Measurements from ENCODE around the gene CELF5.
"Not testable (repeated sequence)": the region's sequence is repeated elsewhere in the genome, so short reads cannot be mapped to it uniquely, and the experiment has no call there.

Gene CELF5

GRCh38 chr19:3291644-3292043 is 67.2 kb downstream of the CELF5 start:
- FAIRE-seq (no peak), DNase-seq (ENCODE audit: low spot score) (no peak)

GRCh38 chr19:3292958-3293529 is 68.6 kb downstream of the CELF5 start:
- FAIRE-seq (no peak), DNase-seq (ENCODE audit: low spot score) (no peak)

DNA sequence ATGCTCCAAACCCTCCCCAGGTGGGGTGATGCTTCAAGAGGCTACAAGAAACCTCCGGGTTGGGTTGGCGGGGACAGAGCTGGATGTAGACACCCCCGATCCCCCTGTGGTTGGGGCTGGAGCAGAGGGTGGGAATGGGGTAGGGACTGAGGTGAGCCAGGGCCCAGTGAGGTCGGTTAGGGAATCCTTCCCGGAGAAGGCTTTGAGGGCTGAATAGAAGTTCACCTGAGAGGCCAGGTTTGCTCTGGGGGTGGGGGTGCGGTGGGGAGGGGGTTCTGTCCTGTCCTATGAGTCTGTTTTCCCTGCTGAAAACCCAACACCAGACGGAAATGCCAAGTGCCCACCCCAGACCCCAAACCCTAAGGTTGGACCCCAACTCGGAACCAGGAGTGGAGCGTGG is 69.1 kb downstream of the CELF5 start:
- no peak for DNase-seq (ENCODE audit: low spot score)
- FAIRE-seq, result no peak

DNA sequence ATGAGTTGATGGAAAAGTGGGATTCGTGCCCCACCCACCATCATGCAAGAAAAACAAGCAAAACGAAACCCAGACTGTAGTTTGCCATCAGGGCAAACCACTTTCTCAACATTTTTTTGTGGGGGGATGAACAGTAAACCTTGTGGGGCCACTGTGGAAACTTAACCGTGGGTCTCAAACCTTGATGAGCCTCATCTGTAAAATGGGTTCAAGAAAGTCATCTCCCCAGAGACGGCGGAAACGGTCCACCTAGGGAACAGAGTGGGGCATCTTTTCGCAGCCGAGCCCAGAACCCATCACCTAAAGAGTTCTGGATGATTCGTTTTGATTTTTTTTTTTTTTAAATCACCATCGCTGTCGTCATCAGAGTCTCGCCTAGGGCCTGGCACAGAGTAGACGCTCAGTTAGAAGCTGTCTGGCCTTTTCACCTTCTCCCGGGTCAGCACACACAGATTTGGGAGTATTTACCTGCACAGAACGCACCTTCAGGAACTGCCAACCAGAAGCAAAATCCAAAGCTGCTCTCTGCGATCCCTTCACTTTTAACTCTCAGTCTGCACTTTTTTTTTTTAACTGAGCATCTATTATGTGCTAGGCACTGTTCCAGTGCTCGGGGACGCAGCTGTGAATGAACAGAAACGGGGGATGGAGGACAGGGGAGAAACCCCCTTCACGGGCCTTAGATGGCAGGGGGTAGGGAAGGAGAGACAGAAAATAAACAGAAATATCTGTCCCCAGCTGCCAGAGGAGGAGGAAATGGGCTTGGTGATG is 69.8 kb downstream of the CELF5 start:
- no peak for FAIRE-seq
- no peak for DNase-seq (ENCODE audit: low spot score)

- FAIRE-seq (no peak), DNase-seq (ENCODE audit: low spot score) (no peak)
These were observed 71.1 kb downstream of the CELF5 start for GRCh38 chr19:3295581-3295980.

DNA sequence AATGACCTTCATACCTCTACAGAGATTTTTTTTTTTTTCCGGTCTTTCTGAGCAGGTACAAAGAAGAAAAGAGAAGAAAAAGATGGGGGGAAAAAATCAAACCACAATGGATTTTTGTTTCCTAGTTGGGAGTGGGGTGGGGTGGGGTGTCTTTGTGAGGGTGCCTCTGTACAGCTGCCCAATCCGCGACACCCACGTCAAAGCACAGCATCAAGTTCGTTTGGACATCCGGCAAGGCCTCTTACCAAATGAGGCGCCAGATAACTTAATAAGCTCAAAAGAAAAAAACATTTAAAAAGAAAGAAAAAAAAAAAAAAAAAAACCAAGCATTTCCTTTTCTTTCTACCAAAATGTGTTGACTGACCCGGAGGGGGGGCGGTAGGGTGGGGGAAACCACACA is 71.6 kb downstream of the CELF5 start:
- FAIRE-seq, result no peak
- DNase-seq (ENCODE audit: low spot score), result no peak

DNA sequence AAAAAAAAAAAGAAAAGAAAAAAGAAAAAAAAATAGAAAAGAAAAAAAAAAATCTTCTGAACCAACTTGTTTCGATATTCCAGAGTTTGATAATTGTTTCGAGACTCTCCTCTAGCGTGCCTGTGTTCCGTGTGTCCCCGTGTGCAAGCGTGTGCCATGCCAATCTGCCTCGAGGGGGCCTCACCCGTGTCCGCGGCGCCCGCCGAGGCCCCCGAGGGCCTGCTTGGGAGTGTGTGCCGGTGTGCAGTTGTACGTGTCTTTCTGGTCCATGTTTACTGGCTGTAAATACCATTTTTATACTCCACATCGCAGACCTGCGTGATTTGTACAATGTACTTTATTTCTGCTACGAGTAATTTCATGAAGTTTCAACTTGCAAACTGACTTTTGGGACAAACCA is 72.0 kb downstream of the CELF5 start:
- FAIRE-seq (no peak), DNase-seq (ENCODE audit: low spot score) (no peak)

DNA sequence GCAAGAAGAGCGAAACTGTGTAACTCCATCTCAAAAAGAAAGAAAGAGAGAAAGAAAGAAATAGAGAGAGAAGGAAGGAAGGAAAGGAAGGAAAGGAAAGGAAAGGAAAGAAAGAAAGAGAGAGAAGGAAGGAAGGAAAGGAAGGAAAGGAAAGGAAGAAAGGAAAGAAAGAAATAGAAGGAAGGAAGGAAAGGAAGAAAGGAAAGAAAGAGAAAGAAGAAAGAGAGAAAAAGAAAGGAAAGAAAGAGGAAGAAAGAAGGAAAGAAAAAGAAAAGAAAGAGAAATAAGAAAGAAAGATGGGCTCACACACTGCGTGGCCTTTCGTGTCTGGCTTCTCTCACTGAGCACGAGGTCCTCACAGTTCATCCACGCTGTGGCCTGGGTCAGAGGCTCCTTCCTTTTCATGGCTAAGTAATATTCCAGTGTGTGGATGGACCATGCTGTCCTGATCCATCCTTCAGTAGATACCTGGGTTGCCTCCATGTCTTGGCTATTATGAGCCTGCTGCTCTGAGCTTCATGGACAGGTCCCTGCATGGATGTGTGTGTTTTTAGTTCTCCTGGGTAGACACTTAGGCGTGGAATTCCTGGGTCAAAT is 74.5 kb downstream of the CELF5 start:
- DNase-seq (ENCODE audit: low spot score) (no peak), FAIRE-seq (no peak)

DNA sequence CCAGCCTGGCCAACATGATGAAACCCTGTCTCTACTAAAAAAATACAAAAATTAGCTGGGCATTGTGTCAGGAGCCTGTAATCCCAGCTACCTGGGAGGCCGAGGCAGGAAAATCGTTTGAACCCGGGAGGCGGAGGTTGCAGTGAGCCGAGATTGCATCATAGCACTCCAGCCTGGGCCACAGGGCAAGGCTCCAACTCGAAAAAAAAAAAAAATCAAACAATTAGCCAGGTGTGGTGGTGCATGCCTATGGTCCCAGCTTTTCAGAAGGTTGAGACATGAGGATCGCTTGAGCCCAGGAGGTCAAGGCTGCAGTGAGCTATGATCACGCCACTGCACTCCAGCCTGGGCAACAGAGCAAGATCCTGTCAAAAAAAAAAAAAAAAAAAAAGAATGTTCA is 76.1 kb downstream of the CELF5 start:
- not testable (repeated sequence) for DNase-seq (ENCODE audit: low spot score); FAIRE-seq

DNA sequence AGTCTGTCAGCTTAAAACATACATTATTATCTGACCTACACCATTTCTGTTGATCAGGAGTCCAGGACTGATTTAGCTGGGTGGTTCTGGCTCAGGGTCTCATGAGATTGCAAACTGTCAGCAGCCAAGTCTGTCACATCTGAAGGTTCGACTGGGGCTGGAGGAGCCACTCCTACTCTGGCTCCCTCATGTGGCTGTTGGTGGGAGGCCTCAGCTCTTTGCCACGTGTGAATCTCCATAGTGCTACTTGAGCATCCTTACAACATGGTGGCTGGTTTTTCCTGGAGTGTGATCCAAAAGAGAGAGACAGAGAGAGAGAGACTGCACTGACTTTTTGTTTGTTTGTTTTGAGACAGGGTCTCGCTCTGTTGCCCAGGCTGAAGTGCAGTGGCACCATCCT is 78.3 kb downstream of the CELF5 start:
- FAIRE-seq, result no peak
- no peak for DNase-seq (ENCODE audit: low spot score)

DNA sequence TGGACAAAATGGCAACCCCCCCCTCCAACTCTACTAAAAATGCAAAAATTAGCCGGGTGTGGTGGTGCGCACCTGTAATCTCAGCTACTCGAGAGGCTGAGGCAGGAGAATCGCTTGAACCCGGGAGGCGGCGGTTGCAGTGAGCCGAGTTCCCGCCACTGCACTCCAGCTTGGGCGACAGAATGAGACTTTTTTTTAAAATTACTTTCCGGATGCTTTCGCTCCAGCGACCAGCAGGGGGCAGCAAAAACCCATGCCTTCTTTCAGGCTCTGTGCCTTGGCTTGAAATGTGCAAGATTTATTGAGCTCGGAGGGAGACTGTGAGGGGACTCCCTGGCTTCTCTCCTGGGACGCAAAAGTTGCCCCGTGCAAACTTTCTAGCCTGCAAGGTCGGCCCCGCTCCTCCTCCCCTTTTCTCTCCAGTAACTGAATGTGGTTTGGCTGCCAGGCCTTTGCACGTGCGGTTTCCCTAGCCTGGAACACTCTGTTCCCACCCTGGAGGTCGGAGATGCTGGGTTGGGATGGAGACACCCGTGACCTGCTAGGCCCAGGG is 80.5 kb downstream of the CELF5 start:
- FAIRE-seq (peak; percentile 12), DNase-seq (ENCODE audit: low spot score) (peak; percentile 56)

DNA sequence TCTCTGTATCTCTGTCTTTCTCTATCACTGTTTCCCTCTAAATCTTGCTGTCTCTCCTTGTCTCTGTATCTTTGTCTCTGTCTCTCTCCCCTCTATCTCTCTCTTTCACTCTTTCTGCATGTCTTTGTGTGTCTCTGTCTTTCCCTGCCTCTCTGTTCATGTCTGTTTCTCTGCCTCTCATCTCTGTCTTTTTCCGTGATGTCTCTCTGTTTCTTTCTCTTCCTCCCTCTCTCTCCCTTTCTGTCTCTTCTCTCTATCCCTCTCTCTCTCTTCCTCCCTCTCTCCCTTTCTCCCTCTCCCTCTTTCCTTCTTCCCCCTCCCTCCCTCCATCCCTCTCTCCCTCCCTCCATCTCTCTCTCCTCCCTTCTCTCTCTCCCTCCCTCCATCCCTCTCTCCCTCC is 85.3 kb downstream of the CELF5 start:
- DNase-seq (ENCODE audit: low spot score), result no peak
- no peak for FAIRE-seq

DNA sequence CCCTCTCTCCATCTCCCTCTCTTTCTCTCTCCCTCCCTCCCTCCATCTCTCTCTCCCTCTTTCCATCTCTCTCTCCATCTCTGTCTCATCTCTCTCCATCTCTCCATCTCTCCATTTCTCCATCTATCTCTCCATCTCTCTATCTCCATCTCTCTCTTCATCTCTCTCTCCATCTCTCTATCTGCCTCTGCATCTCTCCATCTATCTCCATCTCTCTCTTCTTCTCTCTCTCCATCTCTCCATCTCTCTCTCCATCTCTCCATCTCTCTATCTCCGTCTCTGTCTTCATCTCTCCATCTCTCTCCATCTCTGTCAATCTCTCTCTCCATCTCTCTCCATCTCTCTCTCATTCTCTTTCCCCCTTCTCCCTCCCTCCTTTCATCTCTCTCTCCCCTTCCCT is 85.8 kb downstream of the CELF5 start:
- DNase-seq (ENCODE audit: low spot score) (no peak), FAIRE-seq (no peak)

- DNase-seq (ENCODE audit: low spot score), result no peak
- FAIRE-seq, result no peak
These were observed 86.2 kb downstream of the CELF5 start for GRCh38 chr19:3310711-3311110.

- FAIRE-seq, result no peak
- no peak for DNase-seq (ENCODE audit: low spot score)
These were observed 88.7 kb downstream of the CELF5 start for GRCh38 chr19:3313199-3313575.

DNA sequence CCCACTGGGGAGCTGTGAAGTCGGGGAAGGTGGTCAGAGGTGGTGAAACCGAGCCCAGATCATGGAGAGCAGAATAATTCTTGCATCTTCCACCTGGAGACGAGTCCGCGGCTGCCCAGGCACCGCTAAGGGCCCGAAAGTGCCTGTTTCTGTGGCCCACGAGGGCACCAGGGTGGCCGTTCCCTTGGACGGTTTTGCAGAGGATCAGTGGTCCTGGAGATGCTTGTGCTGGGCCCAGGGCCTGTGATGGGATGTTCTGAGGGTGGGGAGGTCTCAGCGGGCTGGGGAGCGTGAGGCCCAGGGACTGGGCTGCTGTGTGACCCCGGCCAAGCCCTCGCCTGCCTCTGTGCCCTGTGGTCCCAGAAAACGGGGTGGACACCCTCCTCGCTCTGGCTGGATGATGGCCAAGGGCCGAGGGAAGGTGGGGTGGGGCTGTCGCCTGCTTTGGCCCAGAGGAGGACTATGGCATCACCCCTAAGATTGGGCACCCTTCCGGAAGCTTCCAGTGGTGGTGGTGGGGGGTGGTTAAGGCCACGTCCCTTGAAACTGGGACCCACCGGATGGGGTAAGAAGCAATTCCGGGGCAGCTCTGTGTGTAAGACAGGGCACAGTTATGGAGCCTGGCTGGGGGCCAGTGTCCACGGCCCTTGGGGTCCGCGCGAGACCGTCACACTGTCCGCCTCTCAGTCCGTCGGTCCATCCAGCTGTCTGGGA is 90.7 kb downstream of the CELF5 start:
- no peak for DNase-seq (ENCODE audit: low spot score)
- FAIRE-seq, result no peak

DNA sequence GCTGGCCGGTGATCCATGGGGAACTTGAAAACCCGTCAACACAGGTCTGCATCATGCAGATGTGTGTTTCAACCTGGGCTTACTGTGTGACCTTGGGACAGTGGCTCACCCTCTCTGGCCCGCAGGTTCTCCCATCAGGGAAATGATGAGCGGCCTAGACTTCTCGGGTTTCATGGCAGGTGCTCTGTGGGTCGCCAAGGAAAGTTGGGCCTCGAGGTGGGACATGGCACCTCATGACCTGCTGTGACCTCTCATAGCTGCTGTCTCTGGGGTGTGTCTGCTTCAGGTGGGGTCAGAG is 91.2 kb downstream of the CELF5 start:
- DNase-seq (ENCODE audit: low spot score) (no peak), FAIRE-seq (no peak)

DNA sequence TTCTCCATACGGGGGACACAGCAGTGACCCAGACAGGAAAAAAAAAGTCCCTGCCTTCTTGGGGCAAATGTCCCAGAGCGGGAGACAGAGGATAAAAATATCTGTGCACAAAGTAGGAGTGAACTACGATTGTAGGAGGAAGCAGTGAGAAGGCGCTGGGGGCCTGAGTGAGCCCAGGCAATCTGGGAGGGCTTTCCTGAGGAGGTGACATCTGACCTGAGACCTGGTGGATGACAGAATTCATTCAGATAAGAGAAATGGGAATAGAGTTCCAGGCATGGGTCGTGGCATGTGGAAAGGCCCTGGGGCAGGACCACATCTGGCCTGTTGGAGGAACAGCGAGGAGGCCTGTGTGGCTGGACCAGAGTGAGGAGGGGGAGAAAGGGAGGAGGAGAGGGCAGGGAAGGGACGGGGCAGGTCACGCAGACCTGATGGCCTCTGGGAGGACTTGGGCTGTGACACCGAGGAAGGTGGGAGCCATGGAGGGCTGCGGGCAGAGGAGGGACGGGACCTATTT is 91.7 kb downstream of the CELF5 start:
- no peak for DNase-seq (ENCODE audit: low spot score)
- no peak for FAIRE-seq

- FAIRE-seq (no peak), DNase-seq (ENCODE audit: low spot score) (no peak)
These were observed 92.3 kb downstream of the CELF5 start for GRCh38 chr19:3316659-3317207.

GRCh38 chr19:3319643-3320353 is 95.3 kb downstream of the CELF5 start:
- FAIRE-seq (peak; percentile 84), DNase-seq (ENCODE audit: low spot score) (peak; percentile 82)

DNA sequence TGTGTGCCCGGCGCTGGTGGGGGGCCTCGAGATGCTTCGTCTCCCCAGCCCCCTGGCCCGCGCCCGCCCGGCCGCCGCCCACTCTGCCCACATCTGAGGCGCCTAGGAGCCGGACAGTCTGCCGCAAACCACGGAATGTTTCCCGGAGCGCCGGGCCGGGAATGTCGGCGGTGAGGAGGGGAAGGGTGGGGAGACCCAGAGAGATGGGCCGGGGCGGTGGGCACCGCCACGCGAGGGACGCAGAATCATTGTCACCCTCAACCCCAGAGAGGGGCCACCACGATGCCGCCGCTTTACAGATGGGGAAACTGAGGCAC is 95.9 kb downstream of the CELF5 start:
- FAIRE-seq, result no peak
- DNase-seq (ENCODE audit: low spot score), result peak; percentile 26

Data from RCC 7860 (cell line).